Activated T-cell treated with anti-CD3 and anti-CD28 coated beads, Interleukin-2, amount 50 U/mL, for 1 hour (primary cell): ENCODE measurements around the gene KCNK4.
"Not testable (repeated sequence)": the region's sequence is repeated elsewhere in the genome, so short reads cannot be mapped to it uniquely, and the experiment has no call there.

Experiments used
- DNase-seq: peaks from one replicate; pipeline ENCODE4 v3.0.0-alpha.2; 2020

Gene KCNK4

DNA sequence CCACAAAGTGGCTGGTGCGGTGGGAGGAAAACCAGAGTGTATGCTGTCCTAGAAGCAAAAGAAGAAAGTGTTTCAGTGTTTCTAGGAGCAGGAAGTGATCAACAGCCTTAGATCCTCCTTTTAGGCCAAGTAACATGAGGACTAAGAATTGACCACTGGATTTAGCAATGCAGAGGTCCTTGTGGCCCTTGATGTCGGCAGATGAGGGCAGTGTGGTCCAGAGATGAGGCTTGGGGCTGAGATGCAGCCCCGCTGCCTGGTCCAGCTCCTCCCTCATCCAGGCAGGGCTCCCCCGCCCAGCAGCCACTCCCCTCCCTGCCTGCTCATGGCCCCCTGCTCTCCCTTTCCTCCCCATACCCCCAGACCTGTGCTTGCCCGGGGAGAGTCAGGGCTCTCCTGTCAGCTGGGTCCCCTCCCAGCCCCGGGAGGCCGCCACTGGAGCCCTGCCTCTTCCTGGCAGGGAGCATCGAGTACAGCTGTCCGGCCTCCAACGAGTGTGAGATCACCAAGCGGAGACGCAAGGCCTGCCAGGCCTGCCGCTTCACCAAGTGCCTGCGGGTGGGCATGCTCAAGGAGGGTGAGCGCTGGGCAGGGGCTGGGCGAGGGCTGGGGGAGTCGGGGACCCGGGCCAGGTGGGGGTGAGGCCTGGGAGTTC, 22.5 kb downstream of the KCNK4 start:
- no peak for DNase-seq

- no peak for DNase-seq
Observed at GRCh38 chr11:64314146-64314804, 23.2 kb downstream of the KCNK4 start.

DNA sequence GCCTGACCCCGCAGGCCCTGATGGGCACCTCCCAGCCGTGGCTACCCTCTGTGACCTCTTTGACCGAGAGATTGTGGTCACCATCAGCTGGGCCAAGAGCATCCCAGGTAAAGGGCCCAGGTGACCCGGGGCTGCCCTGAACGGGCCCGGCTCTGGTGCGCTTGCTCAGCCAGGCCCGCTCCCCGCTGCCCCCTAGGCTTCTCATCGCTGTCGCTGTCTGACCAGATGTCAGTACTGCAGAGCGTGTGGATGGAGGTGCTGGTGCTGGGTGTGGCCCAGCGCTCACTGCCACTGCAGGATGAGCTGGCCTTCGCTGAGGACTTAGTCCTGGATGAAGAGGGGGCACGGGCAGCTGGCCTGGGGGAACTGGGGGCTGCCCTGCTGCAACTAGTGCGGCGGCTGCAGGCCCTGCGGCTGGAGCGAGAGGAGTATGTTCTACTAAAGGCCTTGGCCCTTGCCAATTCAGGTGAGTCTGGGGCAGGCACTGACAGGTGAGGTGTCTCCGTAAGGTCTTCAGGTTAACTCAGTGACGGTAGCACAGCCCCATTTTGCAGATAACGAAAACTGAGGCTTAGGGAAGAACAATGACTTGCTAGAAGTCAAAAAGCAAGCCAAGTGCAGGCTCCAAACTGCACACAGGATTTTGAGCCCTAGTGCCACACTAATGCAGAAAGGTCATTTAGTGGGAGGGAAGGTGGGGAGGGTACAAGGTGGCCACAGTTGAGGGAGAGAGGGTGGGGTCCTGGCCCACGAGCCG, 23.9 kb downstream of the KCNK4 start:
- no peak for DNase-seq

DNA sequence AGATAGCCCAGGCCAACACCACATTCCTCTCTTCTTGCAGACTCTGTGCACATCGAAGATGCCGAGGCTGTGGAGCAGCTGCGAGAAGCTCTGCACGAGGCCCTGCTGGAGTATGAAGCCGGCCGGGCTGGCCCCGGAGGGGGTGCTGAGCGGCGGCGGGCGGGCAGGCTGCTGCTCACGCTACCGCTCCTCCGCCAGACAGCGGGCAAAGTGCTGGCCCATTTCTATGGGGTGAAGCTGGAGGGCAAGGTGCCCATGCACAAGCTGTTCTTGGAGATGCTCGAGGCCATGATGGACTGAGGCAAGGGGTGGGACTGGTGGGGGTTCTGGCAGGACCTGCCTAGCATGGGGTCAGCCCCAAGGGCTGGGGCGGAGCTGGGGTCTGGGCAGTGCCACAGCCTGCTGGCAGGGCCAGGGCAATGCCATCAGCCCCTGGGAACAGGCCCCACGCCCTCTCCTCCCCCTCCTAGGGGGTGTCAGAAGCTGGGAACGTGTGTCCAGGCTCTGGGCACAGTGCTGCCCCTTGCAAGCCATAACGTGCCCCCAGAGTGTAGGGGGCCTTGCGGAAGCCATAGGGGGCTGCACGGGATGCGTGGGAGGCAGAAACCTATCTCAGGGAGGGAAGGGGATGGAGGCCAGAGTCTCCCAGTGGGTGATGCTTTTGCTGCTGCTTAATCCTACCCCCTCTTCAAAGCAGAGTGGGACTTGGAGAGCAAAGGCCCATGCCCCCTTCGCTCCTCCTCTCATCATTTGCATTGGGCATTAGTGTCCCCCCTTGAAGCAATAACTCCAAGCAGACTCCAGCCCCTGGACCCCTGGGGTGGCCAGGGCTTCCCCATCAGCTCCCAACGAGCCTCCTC, 24.8 kb downstream of the KCNK4 start:
- not testable (repeated sequence) for DNase-seq

DNA sequence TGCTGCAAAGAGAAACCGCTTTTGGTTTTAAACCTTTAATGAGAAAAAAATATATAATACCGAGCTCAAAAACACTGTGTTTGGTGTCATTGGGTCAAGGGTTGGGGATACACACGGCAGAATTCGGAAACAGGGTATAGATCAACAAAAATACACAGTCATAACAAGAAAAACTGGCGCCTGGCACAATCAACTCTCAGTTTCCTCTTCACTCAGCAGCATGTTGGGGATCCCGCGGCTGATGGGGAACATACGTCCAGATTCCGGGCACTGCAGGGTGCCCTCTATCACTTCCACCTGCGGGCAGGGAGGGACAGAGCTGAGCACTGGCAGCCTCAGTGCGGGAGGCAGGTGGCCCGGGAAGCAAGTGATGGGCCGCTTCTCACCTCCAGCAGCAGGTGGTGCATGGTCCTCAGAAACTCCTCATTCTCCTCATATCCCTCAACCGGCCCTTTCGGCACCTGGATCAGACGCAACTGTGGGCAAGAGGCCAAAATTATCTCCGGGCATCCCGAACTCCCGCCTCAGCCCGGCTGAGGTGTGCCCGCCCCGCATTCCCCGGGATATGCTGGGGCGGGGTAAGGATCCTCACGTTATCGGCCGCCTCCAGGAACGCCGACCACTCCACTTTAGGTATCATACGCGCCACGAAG, 25.7 kb downstream of the KCNK4 start:
- no peak for DNase-seq

DNA sequence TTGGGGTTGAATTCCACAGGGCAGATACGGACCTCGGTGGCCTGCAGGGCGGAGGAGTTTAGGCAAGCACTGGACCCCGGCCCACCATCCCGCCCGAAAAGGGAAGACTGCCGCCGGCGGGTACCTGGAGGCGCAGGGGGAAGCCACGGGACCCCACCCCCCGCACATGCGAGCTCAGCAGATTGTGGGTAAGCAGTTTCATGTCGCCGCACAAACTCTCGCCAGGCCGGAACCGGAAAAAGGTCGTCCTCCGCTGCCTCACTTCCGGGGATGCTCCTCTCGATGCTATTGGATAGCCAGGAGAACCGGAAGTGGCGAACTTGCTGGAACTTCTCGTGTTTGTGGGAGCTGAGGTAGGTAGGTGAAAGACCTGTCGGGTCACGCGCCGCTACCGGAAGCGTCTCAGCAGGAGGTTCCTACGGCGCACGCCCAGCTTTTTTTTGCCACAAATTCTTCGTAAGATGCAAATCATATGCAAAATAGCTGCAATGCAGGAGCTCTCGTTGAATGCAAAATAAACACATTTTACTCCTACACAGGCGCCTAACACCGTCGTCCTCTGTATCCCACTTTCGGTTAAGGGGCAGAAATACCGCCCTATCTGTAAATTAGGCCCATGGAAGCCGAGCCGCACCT, 26.3 kb downstream of the KCNK4 start, which contains the start of gene TRMT112:
Gene TRMT112, minus strand, starts transcription at position 235 of the 636 bp plus-strand sequence. Its CDS starts 33 bp downstream, at position 202.
- peak; percentile 87 for DNase-seq

GRCh38 chr11:64317961-64318765, 27.1 kb downstream of the KCNK4 start, which contains the start of gene PRDX5:
TSS of gene PRDX5 (plus strand) at chr11:64318121. CDS start at chr11:64318216, 95 bp downstream.
- DNase-seq: peak; percentile 94

- DNase-seq: no peak
Observed at GRCh38 chr11:64318766-64319761, 28.0 kb downstream of the KCNK4 start.

DNA sequence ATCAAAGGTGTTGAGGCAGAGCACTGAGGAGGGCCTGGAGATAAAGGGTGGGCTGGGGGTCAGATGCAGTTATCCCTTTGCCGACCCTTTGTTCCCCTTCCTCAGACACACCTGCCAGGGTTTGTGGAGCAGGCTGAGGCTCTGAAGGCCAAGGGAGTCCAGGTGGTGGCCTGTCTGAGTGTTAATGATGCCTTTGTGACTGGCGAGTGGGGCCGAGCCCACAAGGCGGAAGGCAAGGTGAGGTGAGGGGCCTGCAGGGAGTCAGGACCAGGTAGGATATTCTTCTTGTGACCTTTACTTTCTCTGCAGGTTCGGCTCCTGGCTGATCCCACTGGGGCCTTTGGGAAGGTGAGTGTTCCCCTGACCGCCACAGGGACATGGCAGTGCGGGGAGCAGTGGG, 29.5 kb downstream of the KCNK4 start:
- no peak for DNase-seq

DNA sequence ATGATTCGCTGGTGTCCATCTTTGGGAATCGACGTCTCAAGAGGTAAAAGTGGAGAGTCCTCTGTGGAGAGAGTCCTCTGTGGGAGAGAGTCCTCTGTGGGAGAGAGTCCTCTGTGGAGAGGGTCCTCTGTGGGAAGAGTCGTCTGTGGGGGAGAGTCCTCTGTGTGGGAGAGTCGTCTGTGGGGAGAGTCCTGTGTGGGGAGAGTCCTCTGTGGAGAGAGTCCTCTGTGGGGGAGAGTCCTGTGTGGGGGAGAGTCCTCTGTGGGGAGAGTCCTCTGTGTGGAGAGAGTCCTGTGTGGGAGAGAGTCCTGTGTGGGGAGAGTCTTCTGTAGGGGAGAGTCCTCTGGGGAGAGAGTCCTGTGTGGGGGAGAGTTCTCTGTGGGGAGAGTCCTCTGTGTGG, 29.9 kb downstream of the KCNK4 start:
- no peak for DNase-seq

DNA sequence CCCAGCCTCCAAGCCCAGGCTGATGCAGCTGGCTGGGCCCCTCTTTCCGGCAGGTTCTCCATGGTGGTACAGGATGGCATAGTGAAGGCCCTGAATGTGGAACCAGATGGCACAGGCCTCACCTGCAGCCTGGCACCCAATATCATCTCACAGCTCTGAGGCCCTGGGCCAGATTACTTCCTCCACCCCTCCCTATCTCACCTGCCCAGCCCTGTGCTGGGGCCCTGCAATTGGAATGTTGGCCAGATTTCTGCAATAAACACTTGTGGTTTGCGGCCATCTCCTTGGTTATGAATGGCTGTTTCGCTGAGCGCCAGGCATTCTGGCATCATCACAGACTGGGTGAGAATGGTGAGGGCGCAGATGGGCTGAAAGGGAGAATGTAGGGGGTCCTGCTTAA, 30.4 kb downstream of the KCNK4 start:
- DNase-seq: no peak

GRCh38 chr11:64322925-64323260, 31.8 kb downstream of the KCNK4 start:
- no peak for DNase-seq

- DNase-seq: no peak
Observed at GRCh38 chr11:64323373-64323772, 32.3 kb downstream of the KCNK4 start.

GRCh38 chr11:64323984-64324383, 32.9 kb downstream of the KCNK4 start:
- DNase-seq: not testable (repeated sequence)

DNA sequence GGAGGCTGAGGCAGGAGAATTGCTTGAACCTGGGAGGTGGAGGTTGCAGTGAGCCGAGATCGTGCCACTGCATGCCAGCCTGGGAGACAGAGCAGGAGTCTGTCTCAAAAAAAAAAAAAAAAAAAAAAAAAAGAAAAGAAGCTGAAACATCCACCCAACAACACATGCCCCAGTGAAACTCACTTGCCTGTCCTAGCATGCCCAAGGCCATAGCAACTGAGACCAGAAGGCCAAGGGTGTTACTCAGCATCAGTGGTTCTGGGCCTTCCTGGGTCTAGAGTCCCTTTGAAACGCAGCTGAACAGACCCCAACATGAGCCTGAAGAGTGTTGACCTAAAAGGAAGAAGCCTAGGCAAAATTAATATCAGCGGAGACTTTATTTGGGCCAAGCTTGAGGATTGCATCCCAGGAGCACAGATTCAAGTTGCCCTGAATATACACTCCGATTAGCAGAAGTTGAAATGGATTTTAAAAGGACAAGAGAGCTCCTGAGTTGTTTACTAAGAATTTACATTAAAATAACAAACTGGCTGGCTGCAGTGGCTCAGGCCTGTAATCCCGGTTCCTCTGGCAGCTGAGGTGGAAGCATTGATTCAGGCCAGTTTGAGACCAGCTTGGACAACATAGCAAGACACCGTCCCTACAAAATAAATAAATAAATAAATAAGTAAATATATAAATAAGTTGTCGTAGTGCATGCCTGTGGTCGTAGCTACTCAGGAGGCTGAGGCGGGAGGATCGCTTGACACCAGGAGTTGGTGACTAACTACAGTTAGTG, 33.8 kb downstream of the KCNK4 start:
- no peak for DNase-seq

GRCh38 chr11:64327375-64327774, 36.3 kb downstream of the KCNK4 start:
- no peak for DNase-seq

DNA sequence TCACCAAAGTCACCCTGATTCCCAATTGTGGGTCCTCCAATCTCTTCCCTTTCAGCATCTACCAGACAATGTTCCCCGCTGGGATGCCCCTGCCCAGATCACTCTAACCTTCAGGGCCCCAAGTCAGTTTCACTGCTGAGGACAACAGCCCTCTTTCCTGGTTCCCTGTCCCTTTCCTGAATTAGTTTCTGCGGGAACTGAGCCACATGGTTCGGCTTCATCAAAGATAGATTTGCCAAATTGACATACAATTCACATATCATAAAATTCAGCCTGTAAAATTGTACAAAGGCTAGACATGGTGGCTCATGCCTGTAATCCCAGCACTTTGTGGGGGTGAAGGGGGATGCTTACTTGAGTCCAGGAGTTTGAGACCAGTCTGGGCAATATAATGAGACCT, 36.9 kb downstream of the KCNK4 start:
- DNase-seq: no peak

GRCh38 chr11:64330888-64331287, 39.8 kb downstream of the KCNK4 start:
- DNase-seq: no peak
